ENCODE results near the gene CAPN11.

GRCh38 chr6:44193307-44193910 is 34.8 kb downstream of the CAPN11 start:
- TF ChIP-seq CTCF (conservative IDR thresholded peaks at IDR 0.05; ENCODE audit: low read length) (no peak), EZH2phosphoT487 (IDR thresholded peaks at IDR 0.05; ENCODE audit: borderline replicate concordance, low read depth, low read length) (no peak)

Measured in OCI-LY7 (cell line).